ENCODE measurements around the gene SWT1. TPM values are rescaled to one million over a fixed set of nuclear protein-coding genes. Genes with fewer than 3 reads are reported as not detected.

SWT1 gene
- total and polyA plus RNA-seq, 2 of the 4 experiments (the other 2 are of a cell fraction) = 0.82 to 2.7 TPM

DNA sequence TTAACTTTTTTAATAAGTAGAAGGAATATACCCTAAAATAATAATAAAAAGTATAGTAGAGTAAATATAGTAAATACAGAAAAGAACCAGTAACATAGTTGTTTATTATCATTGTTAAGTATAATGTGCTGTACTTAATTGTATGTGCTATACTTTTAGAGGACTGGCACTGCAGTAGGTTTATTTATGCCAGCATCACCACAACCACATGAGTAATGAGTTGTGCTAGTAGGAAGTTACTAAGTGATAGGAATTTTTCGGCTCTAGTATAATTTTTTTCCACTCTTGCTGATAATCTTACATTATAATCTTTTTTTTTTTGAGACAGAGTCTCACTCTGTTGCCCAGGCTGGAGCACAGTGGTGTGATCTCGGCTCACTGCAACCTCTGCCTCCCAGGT is 88.5 kb downstream of the SWT1 start:
- Histone ChIP-seq H3K79me1 (ENCODE audit: low read depth in 1 of 2, low read length in 2 of 2) (no peaks in the 10 kb centered on the region), H3K56ac (ENCODE audit: extremely low read depth, insufficient read depth, low read length) (no peak overlapping the region), H3K14ac (replicated peaks; ENCODE audit: low read depth, low read length) (no peak overlapping the region), H2AK5ac (ENCODE audit: low read depth, low read length) (no peak overlapping the region), H3K4me3 (ENCODE audit: insufficient read depth, low read depth, low read length) (no peak overlapping the region), H3K4ac (ENCODE audit: low read depth, low read length) (no peak overlapping the region), H2AFZ (replicated peaks; ENCODE audit: low read length, poor library complexity) (no peak overlapping the region), H2AK9ac (replicated peaks; ENCODE audit: low read depth, low read length, poor library complexity) (no peak overlapping the region), H2BK20ac (ENCODE audit: low read depth, low read length) (no peak overlapping the region), H3K27ac (ENCODE audit: insufficient read depth, low read length) (no peak overlapping the region), H2BK5ac (ENCODE audit: low read depth, low read length, poor library complexity, severe bottlenecking) (no peak overlapping the region), H3K9me1 (ENCODE audit: insufficient read depth, low read length) (peaks cover 7% of the 10 kb centered on the region), H4K8ac (ENCODE audit: low read depth in 2 of 2, low read length in 2 of 2) (no peak overlapping the region), H3K9ac (ENCODE audit: low read depth, low read length) (no peak overlapping the region), H4K20me1 (ENCODE audit: insufficient read depth, low read length) (no peaks in the 10 kb centered on the region), H3K9me3 (ENCODE audit: control insufficient read depth, insufficient read depth, low read length) (no peaks in the 10 kb centered on the region), H3K27me3 (ENCODE audit: control insufficient read depth, insufficient read depth, low read length) (no peaks in the 10 kb centered on the region), H3K23ac (ENCODE audit: low read depth, low read length) (no peak overlapping the region), H2BK15ac (ENCODE audit: low read depth, low read length) (no peak overlapping the region), H3K36me3 (ENCODE audit: control insufficient read depth, insufficient read depth, low read length) (no peaks in the 10 kb centered on the region), H3K18ac (ENCODE audit: low read depth, low read length) (no peak overlapping the region), H4K5ac (ENCODE audit: low read depth, low read length) (no peak overlapping the region), H3K4me1 (ENCODE audit: control insufficient read depth, insufficient read depth, low read length) (no peaks in the 10 kb centered on the region; the same call in 1 of the 2 replicates), H4K91ac (ENCODE audit: insufficient read depth, low read depth, low read length) (no peak overlapping the region), H3K4me2 (ENCODE audit: low read depth, low read length) (no peak overlapping the region), H2BK120ac (ENCODE audit: low read depth, low read length) (no peak overlapping the region)
- dilution Hi-C loops (cut with HindIII; ENCODE audit: low sequenced_read_pairs, unreplicated experiment) (no loop called here), intact Hi-C loops (cut with micrococcal nuclease) (no loop called here), in situ Hi-C loops (cut with MboI; ENCODE audit: low sequenced_read_pairs) (no loop called here)
- no TSS peak for BruUV-seq (replicated peaks)
- TF ChIP-seq RCOR1 (IDR thresholded peaks at IDR 0.05; ENCODE audit: insufficient replicate concordance, low read length) = no peak
- no peak for TF ChIP-seq MAZ (IDR thresholded peaks at IDR 0.05; ENCODE audit: borderline replicate concordance, low read depth, low read length)
- TF ChIP-seq NFE2L2 (IDR thresholded peaks at IDR 0.05; ENCODE audit: low read depth, low read length) = no peak
- no peak for TF ChIP-seq RFX5 (IDR thresholded peaks at IDR 0.05; ENCODE audit: low read depth, low read length)
- TF ChIP-seq, protein P1, sequence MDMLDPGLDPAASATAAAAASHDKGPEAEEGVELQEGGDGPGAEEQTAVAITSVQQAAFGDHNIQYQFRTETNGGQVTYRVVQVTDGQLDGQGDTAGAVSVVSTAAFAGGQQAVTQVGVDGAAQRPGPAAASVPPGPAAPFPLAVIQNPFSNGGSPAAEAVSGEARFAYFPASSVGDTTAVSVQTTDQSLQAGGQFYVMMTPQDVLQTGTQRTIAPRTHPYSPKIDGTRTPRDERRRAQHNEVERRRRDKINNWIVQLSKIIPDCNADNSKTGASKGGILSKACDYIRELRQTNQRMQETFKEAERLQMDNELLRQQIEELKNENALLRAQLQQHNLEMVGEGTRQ (IDR thresholded peaks at IDR 0.05; ENCODE audit: low read depth, low read length) = no peak
- TF ChIP-seq MXI1 (IDR thresholded peaks at IDR 0.05; ENCODE audit: borderline replicate concordance, low read depth, low read length) = no peak
- WGBS, 2 experiments (ENCODE audit: extremely low coverage in 2 of 2, insufficient read length in 1 of 2) = no CpG with 5 or more reads among the region's 2 CpGs
- ATAC-seq (ENCODE audit: low read depth) = no peak
- POLR2A ChIA-PET (ENCODE audit: unreplicated experiment) = interaction anchor here (0.5 kb wide), 1 partner anchor 39 kb away, joined by 7 read pairs; no protein-coding TSS in a partner anchor
- DNase-seq = no peak
- CTCF ChIA-PET = no interaction called here

Data from IMR-90 (cell line).